ENCODE measurements around the gene OTULIN.

GRCh38 chr5:14724633-14725032 lies 60.1 kb downstream of the OTULIN start:
- TF ChIP-seq ATF2 (tag by site-specific recombination; IDR thresholded peaks at IDR 0.05; ENCODE audit: low read depth) = no peak
- no peak for TF ChIP-seq ZNF221 (tag by site-specific recombination; IDR thresholded peaks at IDR 0.05; ENCODE audit: borderline replicate concordance)
- no peak for TF ChIP-seq ZNF132 (tag by site-specific recombination; IDR thresholded peaks at IDR 0.05; ENCODE audit: borderline replicate concordance)
